GM19438 (cell line): ENCODE data around the gene HMGN1.
"Not testable (repeated sequence)": the region's sequence is repeated elsewhere in the genome, so short reads cannot be mapped to it uniquely, and the experiment has no call there.

Experiments used
- ATAC-seq: cut with Tn5 transposase; IDR thresholded peaks from one replicate; pipeline ENCODE4 v1.9.1; 2021; ENCODE audit warnings: low read depth; ENCODE audit not compliant: unreplicated experiment

The HMGN1 gene

GRCh38 chr21:39369896-39370288 lies 21.0 kb upstream of the HMGN1 start:
- ATAC-seq: not testable (repeated sequence)

- no peak for ATAC-seq
These were observed 18.9 kb upstream of the HMGN1 start for GRCh38 chr21:39367783-39368182.

GRCh38 chr21:39366563-39366962 lies 17.7 kb upstream of the HMGN1 start:
- ATAC-seq: no peak

- ATAC-seq: no peak
These were observed 16.1 kb upstream of the HMGN1 start for GRCh38 chr21:39364949-39365348.

GRCh38 chr21:39363607-39364555 lies 15.0 kb upstream of the HMGN1 start:
- no peak for ATAC-seq

GRCh38 chr21:39362733-39363132 lies 13.8 kb upstream of the HMGN1 start:
- no peak for ATAC-seq

- ATAC-seq: no peak
These were observed 10.5 kb upstream of the HMGN1 start for GRCh38 chr21:39359382-39359781.

GRCh38 chr21:39353295-39353694 lies 4.4 kb upstream of the HMGN1 start:
- ATAC-seq: no peak

- no peak for ATAC-seq
These were observed 1.5 kb upstream of the HMGN1 start for GRCh38 chr21:39350094-39351005.

- ATAC-seq: peak; percentile 76
These were observed 564 bp upstream of the HMGN1 start for GRCh38 chr21:39349211-39350093.

- ATAC-seq: peak; percentile 10
These were observed 891 bp downstream of the HMGN1 start for GRCh38 chr21:39348040-39348354.

- ATAC-seq: no peak
These were observed 1.4 kb downstream of the HMGN1 start for GRCh38 chr21:39347537-39347936.

- ATAC-seq: no peak
These were observed 2.1 kb downstream of the HMGN1 start for GRCh38 chr21:39346671-39347331.

- ATAC-seq: no peak
These were observed 2.7 kb downstream of the HMGN1 start for GRCh38 chr21:39346206-39346605.

- ATAC-seq: no peak
These were observed 3.4 kb downstream of the HMGN1 start for GRCh38 chr21:39345440-39345839.

GRCh38 chr21:39344848-39345247 lies 4.0 kb downstream of the HMGN1 start:
- no peak for ATAC-seq

- no peak for ATAC-seq
These were observed 7.5 kb downstream of the HMGN1 start for GRCh38 chr21:39341249-39341923.

GRCh38 chr21:39340687-39341086 lies 8.2 kb downstream of the HMGN1 start:
- no peak for ATAC-seq

GRCh38 chr21:39339231-39339630 lies 9.7 kb downstream of the HMGN1 start:
- ATAC-seq: no peak
